ENCODE results near the gene SFPQ.
"Not testable (repeated sequence)": the region's sequence is repeated elsewhere in the genome, so short reads cannot be mapped to it uniquely, and the experiment has no call there.

The SFPQ gene

GRCh38 chr1:35187816-35188342, 5.1 kb downstream of the SFPQ start:
- DNase-seq = no peak

- no peak for DNase-seq
Observed at GRCh38 chr1:35186239-35186638, 6.7 kb downstream of the SFPQ start.

- no peak for DNase-seq
Observed at GRCh38 chr1:35185200-35185599, 7.7 kb downstream of the SFPQ start.

- no peak for DNase-seq
Observed at GRCh38 chr1:35184495-35185199, 8.3 kb downstream of the SFPQ start.

DNA sequence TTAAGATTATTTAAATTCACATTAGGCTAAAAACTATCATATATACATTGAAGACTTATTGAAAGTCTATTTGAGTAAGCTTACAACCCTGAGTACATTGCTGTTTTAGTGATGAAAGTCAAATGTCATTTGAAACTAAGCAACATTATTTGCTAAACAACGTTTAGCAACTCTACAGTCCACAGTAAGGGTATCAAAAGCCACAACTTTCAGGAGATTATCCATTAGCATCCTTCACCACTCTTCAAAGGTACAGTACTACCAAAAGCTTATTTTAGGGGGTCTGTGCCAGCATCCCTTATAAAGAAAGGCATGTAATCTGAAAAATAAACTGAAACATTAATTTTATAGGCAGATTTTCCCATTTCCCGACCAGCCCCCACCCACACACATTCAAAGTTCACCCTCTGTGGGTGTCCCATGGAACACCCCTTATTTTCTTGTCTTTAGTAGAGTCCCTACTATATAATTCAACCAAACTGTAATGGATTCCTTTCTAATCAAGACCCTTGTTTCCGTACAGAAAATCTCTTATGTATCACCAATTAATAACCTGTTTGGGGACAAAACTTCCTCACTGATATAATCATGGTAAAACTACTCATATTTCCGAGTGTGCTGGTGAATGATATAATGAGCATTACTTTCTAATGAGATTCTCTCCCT, 11.0 kb downstream of the SFPQ start:
- no peak for DNase-seq

GRCh38 chr1:35180776-35181374, 12.1 kb downstream of the SFPQ start:
- no peak for DNase-seq

DNA sequence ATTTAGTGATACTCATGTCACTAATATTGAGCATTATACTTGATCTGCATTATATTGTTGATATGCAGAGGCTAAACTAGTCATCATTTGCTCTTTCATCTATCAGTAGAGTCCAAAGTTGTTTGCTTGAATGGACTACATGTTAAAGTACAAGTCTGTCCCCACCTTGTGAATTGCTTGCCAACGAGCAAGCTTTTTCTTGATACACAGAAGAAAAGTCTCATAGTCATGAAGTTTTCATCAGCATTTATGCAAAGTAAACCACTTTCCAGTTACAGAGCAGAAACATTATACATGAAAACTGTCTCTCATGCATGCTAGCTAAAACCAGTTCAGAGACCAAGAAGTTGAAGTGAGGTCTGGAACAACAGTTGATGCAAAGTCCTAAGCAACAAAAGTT, 13.0 kb downstream of the SFPQ start:
- no peak for DNase-seq

DNA sequence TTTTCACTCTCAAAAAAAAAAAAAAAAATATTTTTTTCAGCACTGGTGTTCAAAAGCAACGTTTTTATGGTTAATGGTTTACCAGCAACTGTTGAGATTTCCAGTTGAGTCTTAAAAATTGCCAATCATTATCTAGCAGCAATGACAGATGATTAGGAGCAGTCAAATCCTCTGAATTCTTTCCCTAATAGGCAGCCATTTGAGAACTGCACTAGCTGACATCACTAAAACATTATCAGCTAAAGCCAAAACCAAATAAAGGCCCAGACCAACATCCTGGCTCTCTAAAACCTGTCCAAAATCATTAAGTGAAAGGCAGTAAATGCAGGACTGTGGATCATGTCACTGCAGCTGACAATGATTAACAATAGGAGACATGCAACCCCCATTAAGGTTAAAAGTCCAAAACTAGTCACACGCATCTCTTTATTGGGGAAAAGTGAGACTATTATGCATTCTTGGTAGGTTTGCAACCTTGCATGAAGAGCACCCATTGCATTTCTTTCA, 14.0 kb downstream of the SFPQ start:
- no peak for DNase-seq

- no peak for DNase-seq
Observed at GRCh38 chr1:35178295-35178695, 14.7 kb downstream of the SFPQ start.

GRCh38 chr1:35177237-35177786, 15.6 kb downstream of the SFPQ start:
- no peak for DNase-seq

DNA sequence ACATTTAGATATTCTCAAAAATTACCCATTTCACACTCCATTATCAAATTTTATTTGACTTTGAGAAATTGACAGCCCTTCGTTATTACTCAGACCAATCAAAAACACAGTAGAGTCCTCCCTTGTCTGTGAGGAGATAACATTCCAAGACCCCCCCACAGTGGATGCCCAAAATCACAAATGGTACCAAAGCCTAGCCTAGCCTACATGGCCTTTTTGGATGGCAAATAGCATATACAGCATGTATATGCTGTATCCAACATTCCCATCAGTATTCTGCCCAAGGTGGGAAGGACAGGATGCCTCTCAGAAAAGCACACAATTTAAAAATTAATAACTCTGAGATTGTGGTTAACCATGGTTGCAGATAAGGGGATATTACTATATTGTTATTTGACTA, 17.3 kb downstream of the SFPQ start:
- DNase-seq = no peak

DNA sequence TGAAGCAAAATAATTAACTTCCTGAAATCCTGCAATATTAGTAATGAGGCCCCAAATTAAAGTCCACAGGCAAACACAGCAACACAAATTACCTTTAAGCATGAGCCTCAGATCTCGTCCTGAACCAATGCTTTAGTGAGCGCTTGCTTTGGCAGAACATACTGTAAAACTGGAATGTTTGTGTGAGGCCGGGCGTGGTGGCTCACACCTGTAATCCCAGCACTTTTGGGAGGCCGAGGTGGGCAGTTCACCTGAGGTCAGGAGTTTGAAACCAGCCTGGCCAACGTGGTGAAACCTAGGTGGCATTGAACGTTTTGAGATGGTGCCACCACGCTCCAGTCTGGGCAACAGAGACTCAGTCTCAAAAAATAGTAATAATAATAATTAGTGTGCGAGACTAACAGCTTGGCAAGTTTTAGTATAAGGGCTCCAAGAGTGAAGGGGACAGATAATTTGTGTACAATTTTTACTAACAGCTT, 17.8 kb downstream of the SFPQ start:
- DNase-seq = no peak

GRCh38 chr1:35173909-35174540, 18.9 kb downstream of the SFPQ start:
- no peak for DNase-seq

DNA sequence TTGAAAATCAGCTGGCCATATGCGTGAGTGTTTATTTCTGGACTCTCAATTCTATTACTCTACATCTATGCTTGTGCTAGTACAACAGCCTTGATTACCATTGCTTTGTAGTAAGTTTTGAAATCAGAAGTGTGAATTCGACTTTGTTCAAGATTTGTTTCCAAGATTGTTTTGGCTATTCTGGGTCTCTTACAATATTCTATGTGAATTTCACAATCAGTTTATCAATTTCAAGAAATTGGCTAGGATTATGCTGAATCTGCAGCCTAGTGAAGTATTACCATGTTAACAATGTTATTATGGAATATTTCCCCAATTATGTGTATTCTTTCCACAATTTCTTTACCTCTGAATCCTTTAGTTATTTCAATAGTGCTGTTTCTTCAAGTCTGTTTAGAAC, 19.5 kb downstream of the SFPQ start:
- DNase-seq = no peak

GRCh38 chr1:35172022-35172421, 20.9 kb downstream of the SFPQ start:
- no peak for DNase-seq

- no peak for DNase-seq
Observed at GRCh38 chr1:35171579-35171978, 21.4 kb downstream of the SFPQ start.

DNA sequence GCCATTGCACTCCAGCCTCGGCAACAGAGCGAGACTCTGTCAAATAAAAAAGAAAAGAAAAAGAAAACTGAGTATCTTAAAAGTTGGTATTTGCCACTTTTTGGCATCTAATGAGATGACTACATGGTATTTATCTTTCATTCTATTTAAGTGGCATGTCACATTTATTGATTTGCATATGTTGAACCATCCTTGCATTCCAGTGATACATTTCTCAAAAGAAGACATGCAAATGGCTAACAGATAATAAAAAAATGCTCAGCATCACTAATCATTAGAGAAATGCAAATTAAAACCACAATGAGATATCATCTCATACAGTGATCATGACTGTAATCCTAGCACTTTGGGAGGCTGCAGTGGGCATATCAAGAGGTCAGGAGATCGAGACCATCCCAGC, 28.1 kb downstream of the SFPQ start:
- no peak for DNase-seq

GRCh38 chr1:35151220-35151619, 41.7 kb downstream of the SFPQ start:
- DNase-seq = no peak

- DNase-seq = not testable (repeated sequence)
Observed at GRCh38 chr1:35145892-35146549, 46.9 kb downstream of the SFPQ start.

DNA sequence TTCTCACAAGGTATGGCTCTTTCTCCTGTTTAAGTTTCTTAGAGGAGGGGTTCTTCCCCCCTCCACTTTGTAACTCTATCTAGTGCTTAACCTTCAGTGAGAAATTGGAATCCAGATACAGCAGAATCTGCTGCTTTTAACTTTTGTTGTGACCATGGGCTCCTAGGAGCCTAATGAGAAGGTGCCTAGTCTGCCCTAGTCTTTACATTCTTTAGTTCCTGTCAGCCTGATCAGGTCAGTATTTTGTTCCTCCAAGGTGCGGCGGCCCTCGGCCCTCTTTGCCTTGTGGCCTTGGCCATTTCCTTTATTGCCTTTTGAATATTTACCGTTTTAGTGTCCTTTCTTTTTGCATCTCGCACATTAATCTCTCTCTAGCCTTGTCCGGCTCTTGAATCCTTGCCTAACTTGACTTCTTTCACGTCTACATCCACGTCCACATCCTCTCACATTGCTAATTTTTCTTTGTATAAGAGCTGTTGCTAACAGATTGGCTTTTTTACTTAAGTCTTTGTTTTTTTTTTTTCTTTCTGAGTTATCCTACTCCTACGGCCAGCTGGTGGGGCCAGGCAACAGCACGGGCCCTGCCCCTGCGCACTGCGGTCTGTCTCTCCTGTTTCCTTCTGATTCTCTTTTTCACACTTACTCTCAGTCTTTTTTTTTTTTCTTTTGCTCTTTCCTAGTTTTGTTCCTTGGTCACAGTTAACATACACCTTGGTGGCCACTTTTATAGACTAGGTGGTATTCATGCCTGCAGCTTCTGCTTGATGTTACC, 49.0 kb downstream of the SFPQ start:
- no peak for DNase-seq

DNA sequence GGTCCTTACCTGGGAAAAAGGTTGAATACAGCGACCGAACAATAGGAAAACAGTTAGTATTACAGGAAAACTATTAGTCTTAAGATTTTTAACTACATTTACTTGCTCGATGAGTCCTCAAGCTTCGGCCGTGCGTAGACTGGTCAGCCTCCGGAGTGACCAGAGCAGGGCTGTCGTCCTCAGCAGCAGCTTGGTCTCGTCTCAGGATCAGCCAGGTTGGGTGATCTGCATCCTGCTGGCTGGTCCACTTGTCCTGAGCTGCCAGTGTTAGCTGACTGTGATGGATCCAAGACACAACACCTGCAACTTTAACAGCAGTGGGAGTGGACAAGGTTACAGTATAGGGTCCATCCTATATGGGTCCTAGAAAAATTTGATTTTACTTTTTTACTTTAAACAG, 50.2 kb downstream of the SFPQ start:
- DNase-seq = not testable (repeated sequence)

- DNase-seq = not testable (repeated sequence)
Observed at GRCh38 chr1:35142294-35142693, 50.7 kb downstream of the SFPQ start.

Measured in KG1 (cell line).